GM12801 (cell line): ENCODE measurements around the gene VEPH1.

Experiments used
- CTCF ChIP-seq: IDR thresholded peaks from one replicate; pipeline ENCODE4 v1.5.1; 2011; ENCODE audit warnings: control low read depth; ENCODE audit not compliant: insufficient read length; ENCODE audit errors: extremely low read depth

VEPH1 gene

GRCh38 chr3:157249606-157250005 lies 253.6 kb downstream of the VEPH1 start:
- TF ChIP-seq CTCF: no peak

- TF ChIP-seq CTCF: no peak
These were observed 254.4 kb downstream of the VEPH1 start for GRCh38 chr3:157248590-157249422.

GRCh38 chr3:157247391-157247790 lies 255.8 kb downstream of the VEPH1 start:
- no peak for TF ChIP-seq CTCF

- no peak for TF ChIP-seq CTCF
These were observed 260.4 kb downstream of the VEPH1 start for GRCh38 chr3:157242836-157243235.

- no peak for TF ChIP-seq CTCF
These were observed 261.6 kb downstream of the VEPH1 start for GRCh38 chr3:157241599-157241998.

GRCh38 chr3:157240408-157240807 lies 262.8 kb downstream of the VEPH1 start:
- TF ChIP-seq CTCF: no peak

- no peak for TF ChIP-seq CTCF
These were observed 264.0 kb downstream of the VEPH1 start for GRCh38 chr3:157239082-157239704.
